Measurements from ENCODE around the gene NCAM1. TPM values are rescaled to one million over a fixed set of nuclear protein-coding genes. Genes with fewer than 3 reads are reported as not detected.

Gene NCAM1
- polyA plus RNA-seq, 1 donor (not counting 4 experiments of a cell fraction or from before 2014, with no cell fraction given), result 0.04 TPM

DNA sequence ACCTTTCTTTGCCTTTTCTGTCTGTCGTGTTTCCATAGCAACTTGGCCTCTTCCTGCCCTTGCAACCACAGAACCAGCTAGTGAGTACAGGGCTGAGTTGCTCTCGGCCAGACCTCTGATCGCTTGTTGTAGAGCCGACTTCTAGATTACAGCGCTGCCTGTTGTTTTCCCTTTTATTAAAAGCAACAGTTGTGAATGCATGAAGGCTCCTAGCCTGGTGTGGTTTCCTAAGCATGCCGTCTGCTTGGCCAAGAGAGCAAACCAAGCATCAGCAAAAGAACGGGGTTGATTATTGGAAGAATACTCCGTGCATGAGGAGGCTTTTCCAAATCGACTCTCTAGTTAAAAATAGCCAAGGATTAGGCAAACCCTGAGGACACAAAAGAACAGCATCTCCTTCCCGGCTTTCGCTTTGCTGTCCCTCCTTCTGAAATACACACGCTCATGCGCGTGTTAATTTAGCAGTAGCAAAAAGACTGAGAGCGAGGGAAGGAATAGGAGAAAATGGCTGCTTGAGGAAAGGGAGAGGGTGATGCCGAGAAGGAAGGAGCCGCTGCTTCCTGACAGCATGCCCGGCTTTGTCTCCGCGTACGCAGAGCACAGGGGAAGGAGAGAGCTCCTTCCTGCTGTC is 281.7 kb downstream of the NCAM1 start:
- dilution Hi-C loops (cut with MboI; ENCODE audit: extremely low pct_ligation_motif_present, low sequenced_read_pairs), result no loop called here
- Histone ChIP-seq H3K4me1 (ENCODE audit: control insufficient read depth, extremely low read depth, insufficient read depth, low read length) (no peaks in the 10 kb centered on the region), H3K79me2 (ENCODE audit: control insufficient read depth, insufficient read depth, low read length) (no peaks in the 10 kb centered on the region), H3K27ac (ENCODE audit: control insufficient read depth, insufficient read depth, low read length) (no peak overlapping the region), H3K4me3 (ENCODE audit: control insufficient read depth in 2 of 3, extremely low read depth in 1 of 3, insufficient read depth in 2 of 3, low read depth in 1 of 3, low read length in 3 of 3) (no peak overlapping the region), H3K27me3 (ENCODE audit: control insufficient read depth, extremely low read depth, insufficient read depth, low read length) (no peaks in the 10 kb centered on the region), H2AFZ (ENCODE audit: control insufficient read depth, low read length) (no peak overlapping the region), H3K9me1 (ENCODE audit: control insufficient read depth, extremely low read depth, insufficient read depth, low read length) (no peaks in the 10 kb centered on the region), H3K9ac (ENCODE audit: control insufficient read depth, extremely low read depth, insufficient read depth, low read length) (no peak overlapping the region), H3K4me2 (ENCODE audit: control insufficient read depth, extremely low read depth, insufficient read depth, low read depth, low read length) (peak overlapping the region; percentile 12), H4K20me1 (ENCODE audit: control insufficient read depth, extremely low read depth, insufficient read depth, low read length) (no peaks in the 10 kb centered on the region), H3K9me3 (ENCODE audit: control insufficient read depth, low read depth, low read length) (no peaks in the 10 kb centered on the region), H3K36me3 (ENCODE audit: control insufficient read depth in 2 of 2, extremely low read depth in 1 of 2, insufficient read depth in 2 of 2, low read length in 2 of 2) (no peaks in the 10 kb centered on the region)
- TF ChIP-seq EZH2 (IDR thresholded peaks at IDR 0.05; ENCODE audit: low read length), result no peak
- TF ChIP-seq, protein P1, sequence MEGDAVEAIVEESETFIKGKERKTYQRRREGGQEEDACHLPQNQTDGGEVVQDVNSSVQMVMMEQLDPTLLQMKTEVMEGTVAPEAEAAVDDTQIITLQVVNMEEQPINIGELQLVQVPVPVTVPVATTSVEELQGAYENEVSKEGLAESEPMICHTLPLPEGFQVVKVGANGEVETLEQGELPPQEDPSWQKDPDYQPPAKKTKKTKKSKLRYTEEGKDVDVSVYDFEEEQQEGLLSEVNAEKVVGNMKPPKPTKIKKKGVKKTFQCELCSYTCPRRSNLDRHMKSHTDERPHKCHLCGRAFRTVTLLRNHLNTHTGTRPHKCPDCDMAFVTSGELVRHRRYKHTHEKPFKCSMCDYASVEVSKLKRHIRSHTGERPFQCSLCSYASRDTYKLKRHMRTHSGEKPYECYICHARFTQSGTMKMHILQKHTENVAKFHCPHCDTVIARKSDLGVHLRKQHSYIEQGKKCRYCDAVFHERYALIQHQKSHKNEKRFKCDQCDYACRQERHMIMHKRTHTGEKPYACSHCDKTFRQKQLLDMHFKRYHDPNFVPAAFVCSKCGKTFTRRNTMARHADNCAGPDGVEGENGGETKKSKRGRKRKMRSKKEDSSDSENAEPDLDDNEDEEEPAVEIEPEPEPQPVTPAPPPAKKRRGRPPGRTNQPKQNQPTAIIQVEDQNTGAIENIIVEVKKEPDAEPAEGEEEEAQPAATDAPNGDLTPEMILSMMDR (optimal IDR thresholded peaks at IDR 0.05 in 1 of 3, IDR thresholded peaks at IDR 0.05 in 1 of 3, conservative IDR thresholded peaks at IDR 0.05 in 1 of 3; ENCODE audit: extremely low read depth in 1 of 3, insufficient read depth in 2 of 3, low read length in 3 of 3), result no peak
- FAIRE-seq, result no peak
- no peak for DNase-seq (ENCODE audit: low read depth, low spot score)

DNA sequence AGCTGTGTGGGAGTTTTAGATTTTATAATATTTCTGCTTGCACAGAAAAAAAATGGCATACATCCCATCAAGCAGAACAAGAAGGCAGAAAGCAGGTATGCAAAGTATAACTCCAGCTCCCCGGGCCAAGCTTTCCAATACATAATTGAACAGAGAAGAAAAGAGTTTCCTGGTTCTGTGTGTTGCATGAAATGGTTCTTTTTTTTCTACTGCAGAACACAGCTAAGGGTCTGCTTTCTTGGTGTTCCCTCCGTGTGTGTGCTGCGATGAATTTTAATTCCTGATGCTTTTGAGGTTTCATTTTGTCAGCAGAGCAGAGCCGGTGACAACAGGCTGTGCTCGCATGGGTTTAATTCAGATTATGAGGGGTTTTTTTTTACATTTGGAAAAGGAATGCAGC is 282.5 kb downstream of the NCAM1 start:
- Histone ChIP-seq H3K9me3 (ENCODE audit: control insufficient read depth, low read depth, low read length) (no peaks in the 10 kb centered on the region), H3K9me1 (ENCODE audit: control insufficient read depth, extremely low read depth, insufficient read depth, low read length) (no peaks in the 10 kb centered on the region), H3K79me2 (ENCODE audit: control insufficient read depth, insufficient read depth, low read length) (no peaks in the 10 kb centered on the region), H4K20me1 (ENCODE audit: control insufficient read depth, extremely low read depth, insufficient read depth, low read length) (no peaks in the 10 kb centered on the region), H3K4me3 (ENCODE audit: control insufficient read depth in 2 of 3, extremely low read depth in 1 of 3, insufficient read depth in 2 of 3, low read depth in 1 of 3, low read length in 3 of 3) (no peak overlapping the region), H3K4me1 (ENCODE audit: control insufficient read depth, extremely low read depth, insufficient read depth, low read length) (no peaks in the 10 kb centered on the region), H2AFZ (ENCODE audit: control insufficient read depth, low read length) (no peak overlapping the region), H3K27me3 (ENCODE audit: control insufficient read depth, extremely low read depth, insufficient read depth, low read length) (no peaks in the 10 kb centered on the region), H3K4me2 (ENCODE audit: control insufficient read depth, extremely low read depth, insufficient read depth, low read depth, low read length) (no peak overlapping the region), H3K36me3 (ENCODE audit: control insufficient read depth in 2 of 2, extremely low read depth in 1 of 2, insufficient read depth in 2 of 2, low read length in 2 of 2) (no peaks in the 10 kb centered on the region), H3K27ac (ENCODE audit: control insufficient read depth, insufficient read depth, low read length) (no peak overlapping the region), H3K9ac (ENCODE audit: control insufficient read depth, extremely low read depth, insufficient read depth, low read length) (no peak overlapping the region)
- DNase-seq (ENCODE audit: low read depth, low spot score), result no peak
- FAIRE-seq, result no peak
- TF ChIP-seq EZH2 (IDR thresholded peaks at IDR 0.05; ENCODE audit: low read length), result no peak
- TF ChIP-seq, protein P1 (optimal IDR thresholded peaks at IDR 0.05 in 1 of 3, IDR thresholded peaks at IDR 0.05 in 1 of 3, conservative IDR thresholded peaks at IDR 0.05 in 1 of 3; ENCODE audit: extremely low read depth in 1 of 3, insufficient read depth in 2 of 3, low read length in 3 of 3), result no peak
- dilution Hi-C loops (cut with MboI; ENCODE audit: extremely low pct_ligation_motif_present, low sequenced_read_pairs), result no loop called here
